ENCODE results near the gene UGT3A2.

The UGT3A2 gene, protein sequence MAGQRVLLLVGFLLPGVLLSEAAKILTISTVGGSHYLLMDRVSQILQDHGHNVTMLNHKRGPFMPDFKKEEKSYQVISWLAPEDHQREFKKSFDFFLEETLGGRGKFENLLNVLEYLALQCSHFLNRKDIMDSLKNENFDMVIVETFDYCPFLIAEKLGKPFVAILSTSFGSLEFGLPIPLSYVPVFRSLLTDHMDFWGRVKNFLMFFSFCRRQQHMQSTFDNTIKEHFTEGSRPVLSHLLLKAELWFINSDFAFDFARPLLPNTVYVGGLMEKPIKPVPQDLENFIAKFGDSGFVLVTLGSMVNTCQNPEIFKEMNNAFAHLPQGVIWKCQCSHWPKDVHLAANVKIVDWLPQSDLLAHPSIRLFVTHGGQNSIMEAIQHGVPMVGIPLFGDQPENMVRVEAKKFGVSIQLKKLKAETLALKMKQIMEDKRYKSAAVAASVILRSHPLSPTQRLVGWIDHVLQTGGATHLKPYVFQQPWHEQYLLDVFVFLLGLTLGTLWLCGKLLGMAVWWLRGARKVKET

GRCh38 chr5:36066540-36067210 lies at the start of gene UGT3A2:
Gene UGT3A2, minus strand, starts transcription at chr5:36066882. Its CDS starts 93 bp downstream, at chr5:36066789.
- DNase-seq (ENCODE audit: low read depth), result no peak

DNA sequence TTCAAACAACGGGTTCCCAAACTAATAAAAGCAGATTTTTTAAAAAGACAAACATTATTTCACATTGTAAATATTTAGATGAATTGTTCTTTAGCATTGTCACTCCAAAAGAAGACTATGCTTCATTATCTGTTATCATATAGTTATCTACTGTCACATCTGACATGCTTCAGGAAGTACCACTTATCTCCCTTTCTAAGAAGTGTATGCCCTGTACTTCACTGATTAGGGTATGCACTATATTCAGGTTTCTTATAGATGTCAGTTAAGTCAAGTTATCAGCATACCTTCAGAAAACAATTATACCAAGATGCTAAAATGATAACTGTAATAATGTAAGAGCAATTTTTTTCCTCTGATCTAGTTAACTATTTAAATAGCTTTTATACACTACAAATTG lies 44.6 kb upstream of the UGT3A2 start:
- no peak for DNase-seq (ENCODE audit: low read depth)

GRCh38 chr5:36108758-36109460 lies 42.2 kb upstream of the UGT3A2 start:
- no peak for DNase-seq (ENCODE audit: low read depth)

DNA sequence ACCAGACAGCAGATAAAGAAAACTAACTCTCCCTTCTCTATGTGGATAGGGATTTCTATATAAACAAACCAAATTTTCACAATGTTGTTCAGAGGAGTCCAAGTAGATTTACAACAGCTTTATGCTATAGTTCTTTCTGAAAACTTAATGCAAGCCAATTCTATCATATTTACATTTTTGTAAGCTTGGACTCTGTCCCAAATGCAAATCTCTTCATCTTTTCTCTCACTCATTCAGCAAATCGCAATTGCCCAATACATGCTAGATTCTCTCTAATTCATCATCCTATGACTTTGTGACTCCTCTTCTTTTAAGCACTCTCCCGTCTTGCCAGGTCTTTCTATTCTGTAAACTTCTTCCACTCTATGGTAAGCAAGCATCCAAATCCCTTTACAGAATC lies 39.1 kb upstream of the UGT3A2 start:
- DNase-seq (ENCODE audit: low read depth), result no peak

DNA sequence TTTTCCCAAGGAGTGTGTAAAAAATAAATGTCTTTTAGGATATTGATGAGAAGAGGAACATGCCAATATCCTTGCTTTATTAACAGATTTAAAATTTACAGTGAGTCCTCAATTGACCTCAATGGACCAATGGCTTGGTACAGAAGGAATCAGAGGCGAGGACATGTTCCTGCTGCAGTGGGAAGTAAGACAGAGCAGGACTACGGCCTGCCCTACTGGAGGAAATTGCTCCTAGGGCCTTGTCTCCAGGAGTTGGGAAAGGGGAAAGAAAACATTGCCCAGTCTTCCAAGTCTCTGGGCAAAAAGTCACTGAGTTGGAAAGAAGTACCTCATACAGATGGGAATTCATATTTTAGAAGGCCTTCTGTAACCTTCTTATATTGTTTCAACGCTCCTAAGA lies 33.1 kb upstream of the UGT3A2 start:
- DNase-seq (ENCODE audit: low read depth), result no peak

- no peak for DNase-seq (ENCODE audit: low read depth)
Measured at GRCh38 chr5:36096486-36096885, 29.8 kb upstream of the UGT3A2 start.

GRCh38 chr5:36089989-36090388 lies 23.3 kb upstream of the UGT3A2 start:
- DNase-seq (ENCODE audit: low read depth), result no peak

GRCh38 chr5:36079200-36079781 lies 12.6 kb upstream of the UGT3A2 start:
- DNase-seq (ENCODE audit: low read depth), result no peak

DNA sequence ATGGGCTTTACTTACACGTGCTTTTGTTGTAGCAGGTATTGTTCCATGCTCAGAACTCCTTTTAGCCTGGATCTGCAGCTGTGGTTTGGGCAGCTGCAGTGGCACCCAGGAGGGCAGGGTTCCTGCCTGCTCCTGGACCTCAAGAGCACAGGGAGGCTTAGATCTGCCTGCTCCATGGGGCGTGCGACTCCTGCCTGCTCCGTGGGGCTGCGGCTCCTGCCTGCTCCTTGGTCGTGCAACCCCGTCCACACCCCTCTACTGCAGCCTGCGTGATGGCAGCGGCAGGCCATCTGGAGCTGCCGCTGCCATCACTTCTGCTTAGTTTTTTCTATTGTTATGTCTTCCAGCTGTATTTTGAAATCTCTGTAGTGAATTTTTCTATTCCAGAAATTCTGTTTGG lies 11.7 kb upstream of the UGT3A2 start:
- no peak for DNase-seq (ENCODE audit: low read depth)

- no peak for DNase-seq (ENCODE audit: low read depth)
Measured at GRCh38 chr5:36073595-36074216, 7.0 kb upstream of the UGT3A2 start.

GRCh38 chr5:36070687-36071571 lies 4.2 kb upstream of the UGT3A2 start:
- no peak for DNase-seq (ENCODE audit: low read depth)

GRCh38 chr5:36068751-36069281 lies 2.1 kb upstream of the UGT3A2 start:
- no peak for DNase-seq (ENCODE audit: low read depth)

DNA sequence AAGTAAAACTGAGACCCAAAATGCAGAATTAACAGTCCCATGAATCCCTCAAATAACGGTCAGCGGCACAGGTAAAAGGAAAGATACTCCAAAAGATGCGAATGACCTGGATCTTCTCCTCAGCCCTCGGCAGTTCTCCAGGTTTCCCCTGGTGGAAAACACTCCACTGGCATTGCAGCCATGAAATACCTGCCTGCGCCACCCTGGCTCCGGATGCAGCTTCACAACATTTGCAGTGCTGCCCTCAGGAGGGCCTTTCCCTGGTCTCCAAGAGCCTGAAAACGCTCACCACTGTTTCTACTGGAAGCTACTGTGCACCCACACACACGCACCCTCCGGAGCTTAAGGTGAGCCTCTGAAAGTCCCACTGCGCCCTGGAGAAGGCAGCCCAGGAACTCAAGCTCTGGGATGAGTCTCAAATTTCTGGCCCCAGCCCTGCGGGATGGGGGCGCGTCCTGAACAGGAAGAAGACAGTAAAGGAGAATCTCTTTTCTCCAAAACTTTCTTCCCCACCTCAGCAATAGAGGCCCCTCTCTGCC lies 612 bp downstream of the UGT3A2 start:
- no peak for DNase-seq (ENCODE audit: low read depth)

GRCh38 chr5:36060420-36060887 lies 6.2 kb downstream of the UGT3A2 start:
- no peak for DNase-seq (ENCODE audit: low read depth)

DNA sequence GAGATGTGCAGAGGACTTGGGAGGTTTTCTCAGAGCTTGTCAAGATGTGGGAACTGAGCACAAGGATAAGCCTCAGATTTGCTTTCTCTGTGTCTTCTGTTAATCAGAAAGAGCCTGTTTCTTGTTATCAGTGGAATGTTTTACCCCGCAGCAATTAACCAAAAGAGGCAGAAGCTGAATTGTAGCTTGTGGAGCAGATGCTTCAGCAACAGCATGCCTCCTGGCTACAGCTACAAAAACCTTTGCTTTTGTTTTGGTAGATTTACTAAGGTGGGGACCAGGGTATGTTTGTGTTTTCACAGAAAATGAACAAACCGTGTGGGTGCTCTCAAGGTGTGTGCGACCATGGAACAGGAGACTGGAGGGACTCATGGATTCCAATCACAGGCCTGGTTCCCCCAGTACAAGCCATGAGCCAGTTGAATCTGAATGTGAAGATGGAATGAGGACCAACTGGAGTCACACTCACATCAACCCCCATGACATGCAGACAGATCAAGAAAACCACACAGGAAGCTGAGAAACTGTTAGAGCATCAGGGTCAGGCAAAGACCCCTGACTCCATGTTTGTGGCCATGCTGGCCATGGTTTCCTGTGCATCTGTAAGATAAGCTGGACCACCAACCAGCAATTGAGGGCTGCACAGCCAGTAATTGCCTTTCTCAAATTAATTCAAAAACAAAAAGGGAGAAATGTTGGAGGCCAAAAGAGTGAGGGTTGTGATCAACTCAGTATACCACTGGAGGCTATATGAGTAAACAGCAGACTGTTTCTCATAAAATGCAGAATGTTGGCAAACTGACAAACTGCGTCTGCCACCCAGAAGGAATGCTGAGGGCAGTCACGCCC lies 6.9 kb downstream of the UGT3A2 start:
- no peak for DNase-seq (ENCODE audit: low read depth)

DNA sequence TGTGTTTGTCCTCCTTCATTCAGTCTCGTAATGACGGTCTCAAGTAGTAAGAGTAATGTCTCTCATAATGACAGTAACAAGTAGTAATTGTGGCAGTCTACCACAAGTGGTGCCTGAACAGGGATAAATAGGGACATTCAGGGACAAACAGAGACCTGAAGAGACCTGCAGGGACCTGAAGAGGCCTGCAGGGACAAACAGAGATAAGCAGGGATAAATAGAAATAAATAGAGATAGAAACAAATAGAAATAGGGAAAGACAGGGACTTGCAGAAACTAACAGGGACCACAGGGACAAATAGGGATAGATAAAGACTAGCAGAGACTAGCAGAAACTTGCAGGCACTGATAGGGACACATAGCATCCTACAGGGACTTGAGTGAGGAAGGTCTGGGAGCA lies 7.9 kb downstream of the UGT3A2 start:
- no peak for DNase-seq (ENCODE audit: low read depth)

DNA sequence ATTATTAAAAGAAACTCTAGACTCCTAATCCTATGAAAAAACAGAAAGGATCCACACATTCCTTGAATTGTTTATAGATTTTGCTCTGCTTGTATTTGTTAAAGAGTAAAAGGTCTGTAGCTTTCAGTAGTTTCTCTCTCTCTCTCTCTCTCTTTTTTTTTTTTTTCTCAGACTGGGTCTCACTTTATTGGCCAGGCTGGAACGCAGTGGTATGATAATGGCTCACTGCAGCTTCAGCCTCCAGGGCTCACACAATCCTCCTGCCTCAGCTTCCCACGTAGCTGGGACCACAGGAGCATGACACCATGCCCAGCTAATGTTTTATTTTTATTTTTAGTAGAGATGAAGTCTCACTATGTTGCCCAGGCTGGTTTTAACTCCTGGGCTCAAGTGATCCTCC lies 9.3 kb downstream of the UGT3A2 start:
- no peak for DNase-seq (ENCODE audit: low read depth)

GRCh38 chr5:36056422-36056821 lies 10.3 kb downstream of the UGT3A2 start:
- DNase-seq (ENCODE audit: low read depth), result no peak

DNA sequence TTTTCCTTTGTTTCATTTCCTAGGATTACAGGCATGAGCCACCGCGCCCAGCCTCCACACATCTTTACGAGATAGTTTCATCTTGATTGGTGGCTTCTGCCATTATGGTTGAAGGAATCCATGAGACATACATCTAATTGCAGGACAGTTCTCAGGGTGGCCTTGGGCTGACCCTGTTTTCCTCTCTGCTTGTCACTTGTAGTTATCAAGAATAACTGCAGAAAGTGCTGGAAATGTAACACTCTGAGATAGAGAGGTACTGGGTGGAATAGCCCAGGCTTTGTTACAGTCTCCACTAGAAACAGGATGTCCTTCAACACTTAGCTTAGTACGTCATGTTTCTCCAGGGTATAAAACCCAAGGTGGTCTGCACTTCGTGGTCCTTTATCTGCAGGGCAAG lies 10.7 kb downstream of the UGT3A2 start:
- no peak for DNase-seq (ENCODE audit: low read depth)

Data from stimulated activated CD8-positive, alpha-beta memory T cell treated with anti-CD3 and anti-CD28 coated beads, Interleukin-15, amount 100 ng/mL, for 1 hour (primary cell).